ENCODE data around the gene SLC66A2.

SLC66A2 gene

DNA sequence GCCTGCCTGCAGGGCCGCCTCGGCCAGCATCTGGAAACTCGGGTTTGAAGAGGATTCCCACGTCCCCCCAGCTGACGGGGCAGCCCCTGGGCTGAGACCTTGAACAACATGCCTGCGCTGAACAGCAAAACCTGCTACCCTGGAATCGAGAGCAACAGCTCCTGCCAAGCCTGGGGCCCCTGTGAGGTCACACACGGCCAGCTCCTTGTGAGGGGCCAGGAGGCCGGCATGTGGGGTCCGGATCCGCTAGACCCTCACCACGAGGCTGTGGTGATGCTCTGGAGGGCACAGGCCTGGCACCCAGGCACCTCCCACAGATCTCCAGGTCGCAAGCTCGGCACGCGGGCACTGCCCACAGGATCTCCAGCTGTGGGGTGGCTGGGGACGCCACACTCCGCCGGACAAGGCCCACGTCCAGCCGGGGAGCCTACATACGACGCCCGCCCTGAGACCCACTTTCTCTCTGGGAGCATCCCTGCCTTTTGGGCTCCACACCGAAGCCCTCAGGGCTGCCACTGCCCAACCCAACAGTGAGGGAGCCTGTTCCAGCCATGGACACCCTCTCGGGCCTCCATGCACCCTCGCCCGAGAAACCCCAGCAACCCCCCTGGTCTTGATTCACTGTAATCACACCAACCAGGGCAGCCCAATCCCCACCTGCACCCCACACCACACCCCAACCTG is 34.1 kb downstream of the SLC66A2 start:
- no peak for DNase-seq

GRCh38 chr18:79916546-79917168 is 34.8 kb downstream of the SLC66A2 start:
- DNase-seq, result no peak

DNA sequence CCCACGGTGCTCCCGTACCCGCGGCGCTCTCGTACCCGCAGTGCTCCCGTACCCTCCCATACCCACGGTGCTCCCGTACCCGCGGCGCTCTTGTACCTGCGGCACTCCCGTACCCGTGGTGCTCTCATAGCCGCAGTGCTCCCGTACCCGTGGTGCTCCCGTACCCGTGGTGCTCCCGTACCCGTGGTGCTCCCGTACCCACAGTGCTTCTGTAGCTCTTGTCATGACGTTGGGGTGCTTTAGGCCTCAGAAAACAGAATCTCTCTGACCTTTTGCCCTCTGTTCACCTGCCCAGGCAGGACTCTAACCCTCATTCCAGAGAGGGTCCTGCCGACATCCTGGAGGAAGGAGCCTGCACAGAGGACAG is 35.3 kb downstream of the SLC66A2 start:
- DNase-seq, result no peak

DNA sequence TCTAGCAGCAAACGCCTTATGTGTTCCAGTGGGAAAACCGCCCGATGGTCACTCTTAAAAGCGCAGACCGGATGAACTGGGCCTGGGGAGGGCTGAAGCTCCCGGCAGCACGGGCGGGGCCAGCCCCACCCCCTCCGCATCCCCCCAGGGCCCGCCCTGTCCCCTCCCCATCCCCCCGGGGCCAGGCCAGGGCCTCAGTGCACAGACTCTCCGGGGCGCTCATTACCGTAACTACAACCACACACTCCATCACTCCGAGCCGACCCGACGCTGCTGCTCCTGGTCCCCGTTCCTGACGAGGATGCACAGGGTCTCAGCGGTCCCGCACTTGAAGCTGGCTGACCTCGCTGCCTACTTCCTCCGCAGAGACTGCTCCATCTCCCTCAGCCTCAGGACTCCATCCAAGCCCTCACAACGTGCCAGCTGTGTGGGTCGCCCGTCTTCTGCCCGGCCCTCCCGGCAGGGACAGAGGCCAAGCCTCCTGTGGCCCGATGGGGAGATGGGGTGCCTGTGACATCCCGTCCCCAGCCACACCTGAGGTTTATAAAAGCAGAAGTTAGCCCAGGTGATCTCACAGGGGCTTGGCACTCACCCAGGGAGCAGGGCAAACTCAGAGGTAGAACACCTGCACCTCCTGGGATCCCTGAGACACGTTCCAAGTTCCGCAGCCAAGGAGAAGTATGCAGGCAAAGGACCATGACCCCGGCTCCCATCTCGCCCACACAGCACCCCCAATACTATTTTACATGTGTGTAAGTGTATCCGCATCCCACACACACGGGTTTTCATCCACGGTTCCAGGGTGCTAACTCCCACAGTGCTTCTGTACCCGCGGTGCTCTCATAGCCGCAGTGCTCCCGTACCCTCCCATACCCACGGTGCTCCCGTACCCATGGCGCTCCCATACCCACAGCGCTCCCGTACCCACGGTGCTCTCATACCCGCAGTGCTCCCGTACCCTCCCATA is 36.0 kb downstream of the SLC66A2 start:
- no peak for DNase-seq

- DNase-seq, result no peak
Observed at GRCh38 chr18:79914614-79915160, 36.8 kb downstream of the SLC66A2 start.

DNA sequence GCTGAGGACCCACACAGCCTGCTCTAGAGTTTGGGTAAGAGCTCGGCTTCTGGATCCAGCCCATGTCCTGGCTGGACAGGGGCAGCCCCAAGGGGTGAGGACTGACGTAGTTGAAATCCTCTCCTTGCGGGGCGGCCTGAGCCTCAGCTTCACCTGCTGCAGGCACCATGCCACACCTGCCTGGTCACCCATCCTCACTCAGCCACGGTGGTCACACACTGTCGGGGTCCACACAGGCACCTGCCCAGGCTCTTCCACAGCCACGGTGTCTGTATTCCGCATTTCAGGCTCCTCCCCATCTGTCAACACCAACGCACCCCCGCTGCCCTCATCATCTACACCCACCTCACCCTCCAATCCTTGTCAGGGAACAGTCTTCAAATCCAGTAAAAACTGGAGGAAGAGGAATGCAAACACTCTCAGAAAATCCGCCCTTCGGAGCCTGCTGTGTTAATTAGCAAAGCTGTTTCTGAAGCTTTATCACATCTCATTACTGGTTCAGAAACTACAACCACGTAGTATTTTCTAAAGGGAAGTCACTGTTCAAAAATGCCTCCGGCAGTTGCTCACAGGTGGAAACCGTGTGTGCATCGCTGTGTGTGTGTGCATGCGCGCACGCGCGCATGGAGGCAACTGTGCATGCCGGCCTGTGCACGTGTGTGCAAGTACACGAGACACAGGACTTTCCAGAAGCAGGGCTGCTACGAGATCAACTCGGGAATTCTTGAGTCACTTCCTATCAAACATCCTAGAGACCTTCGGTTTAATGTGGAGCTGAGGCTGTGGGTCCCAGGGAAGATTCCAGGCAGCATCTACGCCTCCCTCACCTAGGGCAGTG is 38.2 kb downstream of the SLC66A2 start:
- no peak for DNase-seq

GRCh38 chr18:79912409-79912991 is 39.0 kb downstream of the SLC66A2 start:
- DNase-seq, result no peak

GRCh38 chr18:79911344-79912270 is 39.8 kb downstream of the SLC66A2 start:
- DNase-seq, result no peak

DNA sequence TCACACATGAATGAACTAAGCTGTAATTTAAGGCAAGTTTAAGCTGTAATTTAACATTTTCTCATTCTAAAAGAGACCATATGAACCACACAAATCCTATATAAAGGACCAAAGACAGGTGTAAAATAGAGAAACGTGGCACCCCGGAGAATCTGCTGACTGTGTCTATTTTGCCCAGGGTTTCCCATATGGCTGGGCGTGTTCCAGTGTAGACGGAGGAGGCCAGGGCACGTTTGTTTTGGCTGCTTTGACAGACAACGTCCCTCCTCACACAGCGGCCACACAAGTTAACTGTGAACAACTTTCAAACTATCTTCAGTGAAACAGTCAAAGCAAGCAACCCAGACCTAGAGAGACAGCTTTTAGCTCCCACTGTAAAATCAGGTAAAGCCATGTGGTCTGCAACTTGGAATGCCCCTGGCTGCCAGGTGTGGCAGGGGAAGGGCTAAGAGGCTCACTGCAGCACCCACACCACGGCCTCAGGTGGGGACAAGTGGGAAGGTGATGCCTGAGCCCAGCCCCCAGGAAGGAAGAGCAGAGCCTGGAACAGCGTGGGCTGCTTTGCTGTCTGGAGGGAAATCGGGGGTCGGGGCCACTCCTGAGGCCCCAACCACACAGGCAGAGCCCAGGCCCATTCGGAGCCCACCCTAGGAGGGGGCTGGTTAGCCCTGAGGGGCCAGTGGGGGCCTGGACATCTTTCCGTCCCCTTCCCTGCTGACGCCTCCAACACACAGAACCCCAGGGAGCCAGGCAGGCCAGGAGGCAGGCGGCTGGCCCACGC is 40.7 kb downstream of the SLC66A2 start:
- no peak for DNase-seq

DNA sequence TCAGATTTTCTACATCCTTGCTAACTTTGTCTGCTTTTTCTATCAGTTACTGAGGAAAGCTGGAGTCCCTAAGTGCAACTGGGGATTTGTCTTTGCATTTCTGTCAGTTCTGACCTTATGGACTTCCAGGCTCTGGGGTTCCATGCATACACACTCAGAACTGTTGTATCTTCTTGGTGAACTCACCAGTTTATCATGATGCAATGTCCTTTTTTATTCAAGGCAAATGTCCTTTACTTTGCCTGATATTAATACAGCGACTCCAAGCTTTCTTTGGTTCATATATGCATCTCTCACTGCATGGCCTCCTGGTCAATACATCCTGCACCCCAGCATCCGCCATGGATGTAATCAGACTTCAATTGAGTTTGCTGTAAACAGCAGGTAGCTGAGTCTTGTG is 44.7 kb downstream of the SLC66A2 start:
- no peak for DNase-seq

DNA sequence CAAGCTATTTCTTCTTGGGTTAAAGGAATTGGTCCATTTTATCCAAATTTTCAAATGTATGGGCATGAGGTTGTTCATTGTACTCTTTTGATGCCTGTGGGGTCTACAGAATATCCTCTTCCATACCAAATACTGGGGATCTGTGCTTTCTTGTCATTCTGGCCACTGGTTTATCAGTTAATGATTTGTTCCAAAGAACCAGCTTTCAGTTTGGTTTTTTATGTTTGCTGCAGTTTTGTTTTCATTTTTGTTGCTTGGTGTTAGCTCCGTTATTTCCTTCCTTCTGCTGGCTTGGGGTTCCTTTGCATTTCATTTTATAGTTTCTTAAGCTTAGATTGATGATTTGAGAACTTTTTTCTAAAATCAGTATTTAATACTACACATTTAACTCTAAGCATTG is 45.5 kb downstream of the SLC66A2 start:
- DNase-seq, result no peak

DNA sequence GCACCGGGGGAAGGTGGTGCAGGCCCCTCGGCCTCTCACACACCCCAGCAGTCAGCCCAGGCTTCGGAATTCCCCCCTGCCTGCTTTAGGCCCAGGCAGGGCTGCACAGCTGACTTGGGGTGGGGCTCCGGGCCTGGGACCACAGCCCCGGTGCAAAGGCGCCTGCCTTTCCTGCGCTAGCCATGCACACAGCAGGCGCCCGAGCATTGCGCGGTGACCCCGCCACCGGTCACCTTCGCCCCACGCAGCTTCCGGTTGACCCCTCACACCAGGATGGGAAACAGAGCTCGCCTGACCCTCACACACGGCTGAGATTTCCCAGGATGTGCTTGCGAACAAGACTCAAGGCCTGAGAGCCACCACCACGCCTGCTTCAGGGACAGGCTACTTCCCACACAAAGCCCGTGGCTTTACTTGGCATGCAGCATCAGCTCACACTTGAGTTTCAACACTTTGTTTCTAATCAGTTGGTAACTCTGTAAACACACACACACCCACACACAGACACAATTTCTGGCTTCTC is 46.0 kb downstream of the SLC66A2 start:
- DNase-seq, result no peak

DNA sequence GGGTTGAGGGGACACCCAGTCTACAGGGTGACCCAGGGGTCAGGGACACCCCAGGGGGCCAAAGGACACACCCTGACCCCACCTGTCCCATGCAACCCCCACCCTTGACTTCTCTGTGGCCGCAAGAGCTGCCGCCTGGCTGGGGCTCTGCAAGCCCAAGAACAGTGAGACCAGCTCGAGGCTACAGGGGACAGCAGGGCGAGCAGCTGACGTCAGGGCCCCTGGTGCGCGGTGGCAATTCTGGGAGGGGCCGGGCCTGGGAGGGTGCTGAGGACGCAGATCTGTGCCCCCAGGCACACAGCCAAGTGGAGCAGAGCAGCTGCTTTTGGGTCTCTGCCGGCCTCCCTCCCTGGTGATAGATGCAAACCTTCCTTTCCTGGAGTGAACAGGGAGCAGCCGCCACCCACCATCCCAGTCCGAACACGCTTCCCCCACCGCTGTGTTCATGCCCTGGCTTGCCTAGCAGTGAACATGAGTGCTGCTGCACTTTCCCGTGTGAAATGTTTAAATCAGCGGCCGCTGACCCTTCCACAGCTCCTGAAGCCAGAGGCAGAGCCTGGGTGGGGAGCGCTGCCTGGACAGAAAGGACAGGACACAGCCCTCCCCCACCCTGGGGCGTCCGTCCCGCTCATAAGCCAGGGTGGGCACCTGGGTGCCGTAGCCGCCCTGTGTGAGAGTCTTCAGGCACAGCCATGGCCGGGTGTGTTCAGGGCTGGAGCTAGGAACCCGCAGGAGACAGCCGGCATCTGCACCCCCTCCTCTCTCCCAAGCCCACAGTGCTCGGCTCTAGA is 46.9 kb downstream of the SLC66A2 start:
- DNase-seq, result no peak

- DNase-seq, result no peak
Observed at GRCh38 chr18:79903787-79904356, 47.6 kb downstream of the SLC66A2 start.

GRCh38 chr18:79903071-79903635 is 48.3 kb downstream of the SLC66A2 start:
- no peak for DNase-seq

DNA sequence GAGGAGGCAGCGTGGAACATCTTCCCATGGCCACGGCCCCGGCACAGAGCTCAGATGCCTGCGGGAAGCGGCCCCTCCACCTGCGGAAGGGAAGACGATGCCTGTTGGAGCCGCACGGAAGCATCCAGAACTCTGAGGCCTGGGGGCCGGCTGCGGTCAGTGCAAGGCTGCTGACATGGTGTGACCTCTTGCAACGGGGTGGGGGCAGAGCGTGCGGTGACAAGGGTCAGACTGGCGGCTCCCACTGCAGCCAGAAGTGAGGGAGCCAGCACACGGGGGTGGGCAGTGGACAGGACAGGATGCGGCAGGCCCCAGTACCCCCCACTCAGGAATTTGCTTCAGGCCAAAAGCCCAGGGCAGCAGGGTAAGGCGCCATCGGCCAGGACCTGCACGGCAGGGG is 48.8 kb downstream of the SLC66A2 start:
- DNase-seq, result no peak

DNA sequence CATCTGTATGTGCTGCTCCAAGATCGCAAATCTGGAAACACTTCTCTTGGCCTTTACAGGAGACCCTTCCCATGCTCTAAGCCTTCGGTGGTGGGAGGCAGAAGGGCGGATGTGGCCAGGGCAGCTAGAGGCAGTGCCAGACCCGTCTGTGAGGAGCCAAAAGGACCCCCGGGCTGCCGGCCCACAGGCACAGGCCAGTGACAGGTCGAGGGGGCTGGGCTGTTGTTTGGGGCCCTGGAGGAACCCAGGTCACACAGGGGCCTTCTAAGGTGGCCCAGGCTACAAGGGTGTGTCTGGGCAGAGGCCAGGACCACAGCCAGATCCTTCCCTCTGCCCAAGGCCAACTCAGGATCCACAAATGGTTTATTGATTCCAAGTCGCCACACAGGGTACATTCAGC is 49.4 kb downstream of the SLC66A2 start:
- no peak for DNase-seq

- no peak for DNase-seq
Observed at GRCh38 chr18:79901665-79902064, 49.8 kb downstream of the SLC66A2 start.
